ENCODE results near the gene IER5L. TPM values are rescaled to one million over a fixed set of nuclear protein-coding genes. Genes with fewer than 3 reads are reported as not detected.

The IER5L gene
- polyA plus RNA-seq, 1 of the 3 experiments (the other 2 are of a cell fraction), result 16.2 TPM

DNA sequence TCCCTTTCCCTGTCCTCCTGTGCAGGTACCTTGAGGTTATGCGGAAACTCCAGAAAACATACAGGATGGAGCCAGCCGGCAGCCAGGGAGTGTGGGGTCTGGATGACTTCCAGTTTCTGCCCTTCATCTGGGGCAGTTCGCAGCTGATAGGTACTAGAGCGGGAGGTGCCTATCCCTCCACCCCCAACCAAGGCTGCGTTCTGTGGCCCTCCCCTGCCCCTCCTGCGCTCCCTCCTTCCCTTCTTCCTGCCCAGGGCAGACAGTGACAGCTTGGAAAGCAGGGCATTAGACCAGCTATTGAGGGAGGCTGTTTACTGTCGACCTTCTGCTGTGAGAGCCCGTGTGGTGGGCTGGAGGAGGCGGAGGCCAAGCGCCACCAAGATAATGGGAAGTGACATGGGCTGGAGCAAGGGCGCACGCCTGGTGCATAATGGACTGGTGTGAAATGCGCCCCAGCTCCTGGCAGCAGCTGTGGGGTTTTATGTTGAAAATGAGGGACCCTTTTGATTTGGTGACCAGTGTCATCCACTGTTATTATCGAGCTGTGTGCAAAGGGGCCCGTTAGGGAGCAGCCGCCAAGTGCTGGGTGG, 41.5 kb downstream of the IER5L start:
- peaks cover 8% of the 10 kb centered on the region; the same call in 1 of the 2 replicates for H3K79me2 ChIP-seq (ENCODE audit: insufficient read depth)
- TF ChIP-seq, protein P1, sequence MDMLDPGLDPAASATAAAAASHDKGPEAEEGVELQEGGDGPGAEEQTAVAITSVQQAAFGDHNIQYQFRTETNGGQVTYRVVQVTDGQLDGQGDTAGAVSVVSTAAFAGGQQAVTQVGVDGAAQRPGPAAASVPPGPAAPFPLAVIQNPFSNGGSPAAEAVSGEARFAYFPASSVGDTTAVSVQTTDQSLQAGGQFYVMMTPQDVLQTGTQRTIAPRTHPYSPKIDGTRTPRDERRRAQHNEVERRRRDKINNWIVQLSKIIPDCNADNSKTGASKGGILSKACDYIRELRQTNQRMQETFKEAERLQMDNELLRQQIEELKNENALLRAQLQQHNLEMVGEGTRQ (IDR thresholded peaks at IDR 0.05; ENCODE audit: borderline replicate concordance, low read depth, low read length), result no peak
- TF ChIP-seq MXI1 (IDR thresholded peaks at IDR 0.05; ENCODE audit: low read depth, low read length) (no peak), FOXM1 (IDR thresholded peaks at IDR 0.05; ENCODE audit: low read depth) (no peak), TAF1 (IDR thresholded peaks at IDR 0.05; ENCODE audit: borderline replicate concordance, low read depth, low read length) (no peak), SMC3 (IDR thresholded peaks at IDR 0.05; ENCODE audit: low read depth, low read length) (no peak)
- 83% methylated on average over 11 of the region's 16 CpGs for WGBS (ENCODE audit: low lambda C conversion rate)
- H2AFZ ChIP-seq (ENCODE audit: low read depth), result no peak overlapping the region
- no peak overlapping the region for H3K9ac ChIP-seq
- no peaks in the 10 kb centered on the region for H3K9me2 ChIP-seq
- no peaks in the 10 kb centered on the region for H3K27me3 ChIP-seq (ENCODE audit: insufficient read depth)
- H3K36me3 ChIP-seq (replicated peaks in 1 of 2; ENCODE audit: control insufficient read depth in 1 of 2, insufficient read depth in 2 of 2, low read length in 1 of 2), result peaks cover 19 to 26% of the 10 kb centered on the region in 2 experiments
- peaks cover 25% of the 10 kb centered on the region for H3F3A ChIP-seq (replicated peaks; ENCODE audit: insufficient read depth)
- no peak overlapping the region for H3K4me3 ChIP-seq (ENCODE audit: low read depth in 2 of 2, low read length in 1 of 2)
- no peaks in the 10 kb centered on the region for H3K9me3 ChIP-seq
- DNase-seq, result no peak
- no peak overlapping the region for H3K27ac ChIP-seq (ENCODE audit: low read depth in 2 of 2, low read length in 1 of 2)
- ChIA-PET CTCF (interaction anchor here (1.0 to 10.9 kb wide), 6 partner anchors 37 to 504 kb away, joined by 3 to 193 read pairs (median 10); partner anchors contain the start of genes C9orf50 and NTMT1), POLR2A (no interaction called here)
- no peaks in the 10 kb centered on the region for H4K20me1 ChIP-seq (ENCODE audit: insufficient read depth)
- peaks cover 24 to 29% of the 10 kb centered on the region in 2 experiments; a peak in 3 of 4 replicates for H3K4me1 ChIP-seq (ENCODE audit: control insufficient read depth in 1 of 2, insufficient read depth in 2 of 2, low read depth in 1 of 2, low read length in 1 of 2)
- no peak overlapping the region for H3K4me2 ChIP-seq

DNA sequence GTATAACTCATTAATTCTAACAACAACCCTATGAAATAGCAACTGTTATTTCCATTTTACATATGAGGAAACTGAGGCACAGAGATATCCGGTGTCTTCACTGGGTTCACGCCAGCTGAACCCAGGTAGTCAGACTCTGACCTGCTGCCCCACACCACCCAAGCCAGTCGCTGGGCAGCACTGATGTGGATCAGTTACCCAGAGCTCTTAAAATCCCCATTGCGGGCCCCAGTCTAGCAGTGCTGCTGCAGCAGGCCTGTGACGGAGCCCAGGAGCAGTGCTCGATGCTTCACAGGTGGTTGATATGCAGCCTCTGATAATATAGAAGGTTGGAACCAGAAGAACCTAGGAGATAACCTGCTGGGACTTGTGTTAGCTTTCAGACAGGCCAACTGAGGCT, 42.6 kb downstream of the IER5L start:
- no peaks in the 10 kb centered on the region for H4K20me1 ChIP-seq (ENCODE audit: insufficient read depth)
- POLR2A ChIA-PET, result no interaction called here
- DNase-seq, result no peak
- H3F3A ChIP-seq (replicated peaks; ENCODE audit: insufficient read depth), result peaks cover 17% of the 10 kb centered on the region
- no peaks in the 10 kb centered on the region for H3K9me3 ChIP-seq
- peaks cover 13 to 20% of the 10 kb centered on the region in 2 experiments; a peak in 3 of 4 replicates for H3K4me1 ChIP-seq (ENCODE audit: control insufficient read depth in 1 of 2, insufficient read depth in 2 of 2, low read depth in 1 of 2, low read length in 1 of 2)
- 83% methylated on average over 6 of the region's 6 CpGs for WGBS (ENCODE audit: low lambda C conversion rate)
- H2AFZ ChIP-seq (ENCODE audit: low read depth), result no peak overlapping the region
- no peaks in the 10 kb centered on the region for H3K79me2 ChIP-seq (ENCODE audit: insufficient read depth)
- CTCF ChIA-PET, result interaction anchor here (1.0 to 7.8 kb wide), 4 partner anchors 10 to 505 kb away, joined by 3 to 120 read pairs (median 10); partner anchors contain the start of genes C9orf50 and NTMT1
- H3K4me3 ChIP-seq (ENCODE audit: low read depth in 2 of 2, low read length in 1 of 2), result no peak overlapping the region
- no peak overlapping the region for H3K9ac ChIP-seq
- no peak overlapping the region for H3K4me2 ChIP-seq
- H3K36me3 ChIP-seq (replicated peaks in 1 of 2; ENCODE audit: control insufficient read depth in 1 of 2, insufficient read depth in 2 of 2, low read length in 1 of 2), result peaks cover 19 to 29% of the 10 kb centered on the region in 2 experiments
- H3K27ac ChIP-seq (ENCODE audit: low read depth in 2 of 2, low read length in 1 of 2), result no peak overlapping the region
- no peaks in the 10 kb centered on the region for H3K27me3 ChIP-seq (ENCODE audit: insufficient read depth)
- no peak for TF ChIP-seq POLR2AphosphoS5 (IDR thresholded peaks at IDR 0.05; ENCODE audit: low read depth, low read length)
- TF ChIP-seq RCOR1 (IDR thresholded peaks at IDR 0.05; ENCODE audit: low read length), result no peak
- TF ChIP-seq, protein P1 (IDR thresholded peaks at IDR 0.05; ENCODE audit: borderline replicate concordance, low read depth, low read length), result no peak
- TF ChIP-seq FOXM1 (IDR thresholded peaks at IDR 0.05; ENCODE audit: low read depth), result no peak
- TF ChIP-seq TCF12 (IDR thresholded peaks at IDR 0.05), result no peak
- no peak for TF ChIP-seq RFX5 (IDR thresholded peaks at IDR 0.05; ENCODE audit: low read length)
- TF ChIP-seq, protein P2, sequence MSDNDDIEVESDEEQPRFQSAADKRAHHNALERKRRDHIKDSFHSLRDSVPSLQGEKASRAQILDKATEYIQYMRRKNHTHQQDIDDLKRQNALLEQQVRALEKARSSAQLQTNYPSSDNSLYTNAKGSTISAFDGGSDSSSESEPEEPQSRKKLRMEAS (IDR thresholded peaks at IDR 0.05; ENCODE audit: low read depth), result no peak
- TF ChIP-seq, protein P3, sequence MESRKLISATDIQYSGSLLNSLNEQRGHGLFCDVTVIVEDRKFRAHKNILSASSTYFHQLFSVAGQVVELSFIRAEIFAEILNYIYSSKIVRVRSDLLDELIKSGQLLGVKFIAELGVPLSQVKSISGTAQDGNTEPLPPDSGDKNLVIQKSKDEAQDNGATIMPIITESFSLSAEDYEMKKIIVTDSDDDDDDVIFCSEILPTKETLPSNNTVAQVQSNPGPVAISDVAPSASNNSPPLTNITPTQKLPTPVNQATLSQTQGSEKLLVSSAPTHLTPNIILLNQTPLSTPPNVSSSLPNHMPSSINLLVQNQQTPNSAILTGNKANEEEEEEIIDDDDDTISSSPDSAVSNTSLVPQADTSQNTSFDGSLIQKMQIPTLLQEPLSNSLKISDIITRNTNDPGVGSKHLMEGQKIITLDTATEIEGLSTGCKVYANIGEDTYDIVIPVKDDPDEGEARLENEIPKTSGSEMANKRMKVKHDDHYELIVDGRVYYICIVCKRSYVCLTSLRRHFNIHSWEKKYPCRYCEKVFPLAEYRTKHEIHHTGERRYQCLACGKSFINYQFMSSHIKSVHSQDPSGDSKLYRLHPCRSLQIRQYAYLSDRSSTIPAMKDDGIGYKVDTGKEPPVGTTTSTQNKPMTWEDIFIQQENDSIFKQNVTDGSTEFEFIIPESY (IDR thresholded peaks at IDR 0.05; ENCODE audit: borderline replicate concordance, low read depth), result no peak
- TF ChIP-seq YY1 (IDR thresholded peaks at IDR 0.05; ENCODE audit: low read depth), result no peak
- TF ChIP-seq, protein P4, sequence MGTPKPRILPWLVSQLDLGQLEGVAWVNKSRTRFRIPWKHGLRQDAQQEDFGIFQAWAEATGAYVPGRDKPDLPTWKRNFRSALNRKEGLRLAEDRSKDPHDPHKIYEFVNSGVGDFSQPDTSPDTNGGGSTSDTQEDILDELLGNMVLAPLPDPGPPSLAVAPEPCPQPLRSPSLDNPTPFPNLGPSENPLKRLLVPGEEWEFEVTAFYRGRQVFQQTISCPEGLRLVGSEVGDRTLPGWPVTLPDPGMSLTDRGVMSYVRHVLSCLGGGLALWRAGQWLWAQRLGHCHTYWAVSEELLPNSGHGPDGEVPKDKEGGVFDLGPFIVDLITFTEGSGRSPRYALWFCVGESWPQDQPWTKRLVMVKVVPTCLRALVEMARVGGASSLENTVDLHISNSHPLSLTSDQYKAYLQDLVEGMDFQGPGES (IDR thresholded peaks at IDR 0.05; ENCODE audit: low read depth, low read length), result no peak
- TF ChIP-seq EP300 (IDR thresholded peaks at IDR 0.05; ENCODE audit: borderline replicate concordance in 1 of 2, low read depth in 1 of 2, low read length in 1 of 2), result no peak
- TF ChIP-seq TEAD4 (IDR thresholded peaks at IDR 0.05; ENCODE audit: borderline replicate concordance, insufficient read depth), result no peak
- TF ChIP-seq, protein P5, sequence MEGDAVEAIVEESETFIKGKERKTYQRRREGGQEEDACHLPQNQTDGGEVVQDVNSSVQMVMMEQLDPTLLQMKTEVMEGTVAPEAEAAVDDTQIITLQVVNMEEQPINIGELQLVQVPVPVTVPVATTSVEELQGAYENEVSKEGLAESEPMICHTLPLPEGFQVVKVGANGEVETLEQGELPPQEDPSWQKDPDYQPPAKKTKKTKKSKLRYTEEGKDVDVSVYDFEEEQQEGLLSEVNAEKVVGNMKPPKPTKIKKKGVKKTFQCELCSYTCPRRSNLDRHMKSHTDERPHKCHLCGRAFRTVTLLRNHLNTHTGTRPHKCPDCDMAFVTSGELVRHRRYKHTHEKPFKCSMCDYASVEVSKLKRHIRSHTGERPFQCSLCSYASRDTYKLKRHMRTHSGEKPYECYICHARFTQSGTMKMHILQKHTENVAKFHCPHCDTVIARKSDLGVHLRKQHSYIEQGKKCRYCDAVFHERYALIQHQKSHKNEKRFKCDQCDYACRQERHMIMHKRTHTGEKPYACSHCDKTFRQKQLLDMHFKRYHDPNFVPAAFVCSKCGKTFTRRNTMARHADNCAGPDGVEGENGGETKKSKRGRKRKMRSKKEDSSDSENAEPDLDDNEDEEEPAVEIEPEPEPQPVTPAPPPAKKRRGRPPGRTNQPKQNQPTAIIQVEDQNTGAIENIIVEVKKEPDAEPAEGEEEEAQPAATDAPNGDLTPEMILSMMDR (IDR thresholded peaks at IDR 0.05), result no peak
- no peak for TF ChIP-seq TAF1 (IDR thresholded peaks at IDR 0.05; ENCODE audit: borderline replicate concordance, low read depth, low read length)
- H3K9me2 ChIP-seq, result no peaks in the 10 kb centered on the region

Measured in SK-N-SH (cell line).